ENCODE results near the gene TCF7L1. TPM values are rescaled to one million over a fixed set of nuclear protein-coding genes. Genes with fewer than 3 reads are reported as not detected.

TCF7L1 gene
- polyA plus RNA-seq, 1 donor from 2014 or later: not detected

GRCh38 chr2:85213404-85213803 is 80.2 kb downstream of the TCF7L1 start:
- Histone ChIP-seq H3K9me2 (ENCODE audit: insufficient read depth, low read length) (no peaks in the 10 kb centered on the region), H3K9me3 (ENCODE audit: low read length) (no peaks in the 10 kb centered on the region), H3K36me3 (ENCODE audit: insufficient read depth, low read length) (no peaks in the 10 kb centered on the region), H3K27me3 (ENCODE audit: insufficient read depth, low read depth, low read length) (no peaks in the 10 kb centered on the region), H3K4me2 (ENCODE audit: low read length) (no peak overlapping the region), H2AFZ (ENCODE audit: low read depth, low read length) (no peak overlapping the region), H3K9ac (ENCODE audit: low read length) (no peak overlapping the region), H4K20me1 (ENCODE audit: insufficient read depth) (no peaks in the 10 kb centered on the region), H3K27ac (ENCODE audit: low read length) (no peak overlapping the region), H3K79me2 (replicated peaks; ENCODE audit: insufficient read depth, low read length) (no peaks in the 10 kb centered on the region), H3K4me3 (ENCODE audit: low read length) (no peak overlapping the region), H3F3A (ENCODE audit: insufficient read depth, low read length, poor library complexity, severe bottlenecking) (no peaks in the 10 kb centered on the region)
- TF ChIP-seq SMC3 (conservative IDR thresholded peaks at IDR 0.05; ENCODE audit: poor library complexity) (no peak), EP300 (conservative IDR thresholded peaks at IDR 0.05; ENCODE audit: poor library complexity, severe bottlenecking) (no peak), TAF1 (IDR thresholded peaks at IDR 0.05; ENCODE audit: low read depth) (no peak), REST (IDR thresholded peaks at IDR 0.05; ENCODE audit: borderline replicate concordance) (no peak), MXI1 (conservative IDR thresholded peaks at IDR 0.05; ENCODE audit: poor library complexity, severe bottlenecking) (no peak), POLR2AphosphoS5 (IDR thresholded peaks at IDR 0.05) (no peak), RAD21 (conservative IDR thresholded peaks at IDR 0.05) (no peak), CTCF (IDR thresholded peaks at IDR 0.05; ENCODE audit: poor library complexity, severe bottlenecking) (no peak), EZH2 (IDR thresholded peaks at IDR 0.05; ENCODE audit: borderline replicate concordance, insufficient read depth, low read length, poor library complexity, severe bottlenecking) (no peak)

GRCh38 chr2:85213901-85214512 is 80.8 kb downstream of the TCF7L1 start:
- H3K36me3 ChIP-seq (ENCODE audit: insufficient read depth, low read length): no peaks in the 10 kb centered on the region
- TF ChIP-seq POLR2AphosphoS5 (IDR thresholded peaks at IDR 0.05): no peak
- no peak for TF ChIP-seq SMC3 (conservative IDR thresholded peaks at IDR 0.05; ENCODE audit: poor library complexity)
- TF ChIP-seq CTCF (IDR thresholded peaks at IDR 0.05; ENCODE audit: poor library complexity, severe bottlenecking): no peak
- no peak for TF ChIP-seq MXI1 (conservative IDR thresholded peaks at IDR 0.05; ENCODE audit: poor library complexity, severe bottlenecking)
- H3K27ac ChIP-seq (ENCODE audit: low read length): no peak overlapping the region
- no peaks in the 10 kb centered on the region for H4K20me1 ChIP-seq (ENCODE audit: insufficient read depth)
- H3K4me3 ChIP-seq (ENCODE audit: low read length): no peak overlapping the region
- no peaks in the 10 kb centered on the region for H3F3A ChIP-seq (ENCODE audit: insufficient read depth, low read length, poor library complexity, severe bottlenecking)
- no peak overlapping the region for H3K4me2 ChIP-seq (ENCODE audit: low read length)
- no peaks in the 10 kb centered on the region for H3K79me2 ChIP-seq (replicated peaks; ENCODE audit: insufficient read depth, low read length)
- H2AFZ ChIP-seq (ENCODE audit: low read depth, low read length): no peak overlapping the region
- H3K27me3 ChIP-seq (ENCODE audit: insufficient read depth, low read depth, low read length): no peaks in the 10 kb centered on the region
- no peak overlapping the region for H3K9ac ChIP-seq (ENCODE audit: low read length)
- no peaks in the 10 kb centered on the region for H3K9me2 ChIP-seq (ENCODE audit: insufficient read depth, low read length)
- no peaks in the 10 kb centered on the region for H3K9me3 ChIP-seq (ENCODE audit: low read length)
